HepG2 (cell line): ENCODE measurements around the gene LAMC1. TPM values are rescaled to one million over a fixed set of nuclear protein-coding genes. Genes with fewer than 3 reads are reported as not detected.

ENCODE experiments used
- ATAC-seq: fragments of 200-7000 bp; cut with Tn5 transposase; 3 replicates; pipeline ENCODE4 v1.9.1; 2020; ENCODE audit warnings: mild to moderate bottlenecking, moderate library complexity
- BruUV-seq: library from RNA; stranded (reverse); fragments of 400-500 nt; replicated peaks from 2 replicates; lab custom pipeline; 2021; lab: Mats Ljungman, UMichigan
- CTCF ChIA-PET: fragments of 300-600 bp; formaldehyde crosslinking; extraction: SDS; loops from one replicate; lab custom pipeline; 2021; ENCODE audit warnings: low total read pairs, inconsistent platforms, low intra/inter-chr PET ratio; lab: Yijun Ruan, JAX
- POLR2A ChIA-PET: fragments of 350-600 bp; sonication (Branson Sonifier 250); formaldehyde crosslinking; loops from one replicate; lab custom pipeline; 2020; ENCODE audit warnings: antibody characterized with exemption, inconsistent platforms; lab: Yijun Ruan, JAX
- DNase-seq: peaks from one replicate; pipeline ENCODE4 v3.0.0-alpha.2; 2015; ENCODE audit warnings: low spot score
- FAIRE-seq: peaks from 3 replicates; lab custom pipeline; 2011; peaks lifted over from hg19 to GRCh38; lab: Jason Lieb, UNC
- H2AFZ ChIP-seq: one replicate; pipeline ENCODE4 v1.6.1; 2011; ENCODE audit warnings: low read length, inconsistent platforms
- H3K27ac ChIP-seq: fragments of 300-600 bp; 3 replicates; pipeline ENCODE4 v1.8.0; 2011; ENCODE audit warnings: mixed run types, mild to moderate bottlenecking, mixed read lengths, low read length, inconsistent platforms; ENCODE audit not compliant: insufficient read depth; ENCODE audit errors: extremely low read length
- H3K27me3 ChIP-seq, 2 experiments: fragments of 200-600 bp in 1 of 2; 2 replicates in 1 of 2; 3 replicates in 1 of 2; pipeline versions ENCODE4 v1.6.0 to v1.8.0; 2011; ENCODE audit warnings: low read length in 2 of 2, mild to moderate bottlenecking in 2 of 2, moderate library complexity in 2 of 2, inconsistent platforms in 1 of 2; ENCODE audit not compliant: insufficient read depth in 2 of 2, control insufficient read depth in 1 of 2
- H3K36me3 ChIP-seq, 2 experiments: fragments of 200-600 bp in 1 of 2; replicated peaks in 1 of 2; 2 replicates in 1 of 2; 3 replicates in 1 of 2; pipeline versions ENCODE4 v1.5.1 to v1.8.0; 2011; ENCODE audit warnings: low read length in 2 of 2, inconsistent platforms in 1 of 2; ENCODE audit not compliant: insufficient read depth in 2 of 2, control insufficient read depth in 1 of 2
- H3K4me1 ChIP-seq: 2 replicates; pipeline ENCODE4 v1.5.1; 2012; ENCODE audit warnings: low read length, inconsistent platforms; ENCODE audit not compliant: insufficient read depth
- H3K4me2 ChIP-seq: 2 replicates; pipeline ENCODE4 v1.6.0; 2011; ENCODE audit warnings: low read depth, low read length, inconsistent platforms
- H3K4me3 ChIP-seq, 3 experiments: fragments of 200-600 bp in 1 of 3; sonication (generic), shearing (Covaris generic) in 1 of 3; replicated peaks in 1 of 3; 2 replicates each; pipeline ENCODE4 v1.5.1; 2011 to 2016; ENCODE audit warnings: low read length in 3 of 3, inconsistent platforms in 2 of 3, low read depth in 2 of 3, mild to moderate bottlenecking in 2 of 3, control low read depth in 1 of 3, mixed read lengths in 1 of 3; ENCODE audit not compliant: insufficient read depth in 1 of 3
- H3K79me2 ChIP-seq: one replicate; pipeline ENCODE4 v1.6.1; 2011; ENCODE audit warnings: low read length, inconsistent platforms; ENCODE audit not compliant: insufficient read depth
- H3K9ac ChIP-seq: 2 replicates; pipeline ENCODE4 v1.6.0; 2011; ENCODE audit warnings: mild to moderate bottlenecking, low read depth, low read length, inconsistent platforms; ENCODE audit not compliant: insufficient read depth
- H3K9me3 ChIP-seq: 2 replicates; pipeline ENCODE4 v1.5.1; 2012; ENCODE audit warnings: mild to moderate bottlenecking, low read length
- H4K20me1 ChIP-seq: 2 replicates; pipeline ENCODE4 v1.6.0; 2011; ENCODE audit warnings: inconsistent platforms, mild to moderate bottlenecking, low read length, moderate library complexity; ENCODE audit not compliant: insufficient read depth
- KLF6 ChIP-seq: IDR thresholded peaks from 2 replicates; pipeline ENCODE4 v1.8.0; 2016; ENCODE audit warnings: missing biosample characterization, missing genetic modification reagents
- POLR2AphosphoS5 ChIP-seq: IDR thresholded peaks from 2 replicates; pipeline ENCODE4 v1.6.1; 2012; ENCODE audit warnings: low read depth, low read length
- SMARCE1 ChIP-seq: fragments of 450-650 bp; IDR thresholded peaks from 2 replicates; pipeline ENCODE4 v1.6.1; 2017; ENCODE audit warnings: borderline replicate concordance
- TRAFD1 ChIP-seq: sonication (generic); formaldehyde crosslinking; IDR thresholded peaks from 2 replicates; pipeline ENCODE4 v1.5.1; 2020; ENCODE audit warnings: missing genetic modification reagents, mild to moderate bottlenecking, borderline replicate concordance
- YEATS2 ChIP-seq: sonication (generic); formaldehyde crosslinking; IDR thresholded peaks from 2 replicates; pipeline ENCODE4 v1.4.0; 2020; ENCODE audit warnings: missing genetic modification reagents, borderline replicate concordance
- ZBTB33 ChIP-seq: sonication (generic); formaldehyde crosslinking; IDR thresholded peaks from 2 replicates; pipeline ENCODE4 v1.4.0; 2020; ENCODE audit warnings: missing genetic modification reagents
- ZFP82 ChIP-seq: sonication (generic); formaldehyde crosslinking; IDR thresholded peaks from 2 replicates; pipeline ENCODE4 v1.5.1; 2020; ENCODE audit warnings: mild to moderate bottlenecking, missing genetic modification reagents, borderline replicate concordance
- ZNF468 ChIP-seq: sonication (generic); formaldehyde crosslinking; IDR thresholded peaks from 2 replicates; pipeline ENCODE4 v1.8.0; 2022; ENCODE audit warnings: mild to moderate bottlenecking, moderate library complexity, missing genetic modification reagents
- WGBS: methylation state at CpG from one replicate; pipeline ENCODE4 v1.1.6; 2017; ENCODE audit warnings: low lambda C conversion rate; 5-methylcytosine and 5-hydroxymethylcytosine counted together
- in situ Hi-C: cut with HindIII; loops from 2 replicates; pipeline ENCODE4 v1.10.0; 2017; ENCODE audit warnings: low pct_unique_long_range_greater_than_20kb; ENCODE audit not compliant: extremely low pct_ligation_motif_present
- intact Hi-C: fragments of 100-400 bp; cut with micrococcal nuclease; formaldehyde crosslinking; loops from one replicate; pipeline ENCODE4 v1.10.0; 2022; ENCODE audit not compliant: unreplicated experiment
- polyA plus RNA-seq, 8 experiments: library from polyadenylated mRNA; depleted of rRNA in 3 of 8; stranded (reverse) in 7 of 8; unstranded in 1 of 8; fragments of >200 nt; fragmentation: Illumina TruSeq in 4 of 8; extraction: Trizol in 4 of 8; gene quantifications; 2 replicates each; pipeline versions ENCODE4 v1.2.1 to v1.2.3, GENCODE V29; 2011 to 2016; ENCODE audit warnings: low read depth in 4 of 8, missing spikeins in 1 of 8, mixed read lengths in 1 of 8; ENCODE audit not compliant: insufficient read depth in 1 of 8
- total RNA-seq, 5 experiments: library from RNA; depleted of rRNA; stranded (reverse); fragments of >200 nt; fragmentation: Illumina TruSeq; extraction: Trizol; gene quantifications; 2 replicates each; pipeline ENCODE4 v1.2.3, GENCODE V29; 2016; ENCODE audit warnings: low read depth in 1 of 5
- TF ChIP-seq, protein P1 (sequence below): sonication (generic); formaldehyde crosslinking; IDR thresholded peaks from 2 replicates; pipeline ENCODE4 v1.5.0; 2020; ENCODE audit warnings: mild to moderate bottlenecking, missing genetic modification reagents

Gene LAMC1
- total and polyA plus RNA-seq, 2 of the 13 experiments (the other 11 are each of a cell fraction or from before 2014, with no cell fraction given) = 58.5 to 137 TPM

DNA sequence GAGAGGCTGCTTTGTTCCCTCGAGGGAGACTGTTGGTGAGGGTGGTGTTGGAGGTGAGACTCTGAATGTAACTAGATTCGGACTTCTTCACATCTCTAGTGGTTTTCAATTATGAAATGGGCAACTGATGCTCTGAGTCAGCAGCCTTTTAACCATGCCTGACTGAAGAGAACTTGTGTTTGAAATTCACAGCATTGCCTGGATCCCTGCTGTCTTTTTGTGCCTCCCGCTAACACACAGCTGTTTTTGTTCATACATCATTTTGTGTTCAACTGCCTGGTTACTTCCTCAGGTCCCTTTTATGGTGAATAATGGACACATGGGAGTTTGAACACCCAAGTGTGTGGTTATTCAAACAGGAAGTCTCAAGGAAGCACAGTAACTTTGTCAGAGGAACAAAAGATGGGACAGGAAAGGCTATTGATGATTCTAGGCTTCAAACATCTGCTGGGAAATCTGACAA, 16.8 kb downstream of the LAMC1 start:
- 86% methylated on average over 3 of the region's 3 CpGs for WGBS
- DNase-seq (no peak), FAIRE-seq (no peak), ATAC-seq (no peak)
- peaks cover 82% of the 10 kb centered on the region for H3K79me2 ChIP-seq
- no peak overlapping the region for H3K4me2 ChIP-seq
- in situ Hi-C loops (no loop called here), intact Hi-C loops (no loop called here)
- no peaks in the 10 kb centered on the region; a peak in 1 of 5 replicates for H3K36me3 ChIP-seq
- BruUV-seq = no TSS peak
- ChIA-PET POLR2A (no interaction called here), CTCF (no interaction called here)
- no peak overlapping the region for H3K9ac ChIP-seq
- no peak overlapping the region for H3K4me3 ChIP-seq
- no peaks in the 10 kb centered on the region for H3K9me3 ChIP-seq
- H4K20me1 ChIP-seq = peaks cover 3% of the 10 kb centered on the region
- no peak overlapping the region for H2AFZ ChIP-seq
- H3K27me3 ChIP-seq = no peaks in the 10 kb centered on the region
- H3K27ac ChIP-seq = no peak overlapping the region
- TF ChIP-seq KLF6 (CRISPR knock-in tag) (no peak), ZBTB33 (CRISPR knock-in tag) (peak; percentile 71; the same call in 1 of the 2 replicates)
- TF ChIP-seq, all 625 proteins: peak for 1
- H3K4me1 ChIP-seq = peaks cover 74% of the 10 kb centered on the region

GRCh38 chr1:183040547-183040971, 17.3 kb downstream of the LAMC1 start:
- peaks cover 82% of the 10 kb centered on the region for H3K79me2 ChIP-seq
- intact Hi-C loops = no loop called here
- no peak for TF ChIP-seq YEATS2 (CRISPR knock-in tag)
- TF ChIP-seq ZFP82 (CRISPR knock-in tag) = no peak
- TF ChIP-seq POLR2AphosphoS5 = no peak
- TF ChIP-seq, protein P1, sequence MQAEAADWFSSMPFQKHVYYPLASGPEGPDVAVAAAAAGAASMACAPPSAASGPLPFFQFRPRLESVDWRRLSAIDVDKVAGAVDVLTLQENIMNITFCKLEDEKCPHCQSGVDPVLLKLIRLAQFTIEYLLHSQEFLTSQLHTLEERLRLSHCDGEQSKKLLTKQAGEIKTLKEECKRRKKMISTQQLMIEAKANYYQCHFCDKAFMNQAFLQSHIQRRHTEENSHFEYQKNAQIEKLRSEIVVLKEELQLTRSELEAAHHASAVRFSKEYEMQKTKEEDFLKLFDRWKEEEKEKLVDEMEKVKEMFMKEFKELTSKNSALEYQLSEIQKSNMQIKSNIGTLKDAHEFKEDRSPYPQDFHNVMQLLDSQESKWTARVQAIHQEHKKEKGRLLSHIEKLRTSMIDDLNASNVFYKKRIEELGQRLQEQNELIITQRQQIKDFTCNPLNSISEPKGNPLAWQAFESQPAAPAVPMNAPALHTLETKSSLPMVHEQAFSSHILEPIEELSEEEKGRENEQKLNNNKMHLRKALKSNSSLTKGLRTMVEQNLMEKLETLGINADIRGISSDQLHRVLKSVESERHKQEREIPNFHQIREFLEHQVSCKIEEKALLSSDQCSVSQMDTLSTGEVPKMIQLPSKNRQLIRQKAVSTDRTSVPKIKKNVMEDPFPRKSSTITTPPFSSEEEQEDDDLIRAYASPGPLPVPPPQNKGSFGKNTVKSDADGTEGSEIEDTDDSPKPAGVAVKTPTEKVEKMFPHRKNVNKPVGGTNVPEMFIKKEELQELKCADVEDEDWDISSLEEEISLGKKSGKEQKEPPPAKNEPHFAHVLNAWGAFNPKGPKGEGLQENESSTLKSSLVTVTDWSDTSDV (CRISPR knock-in tag) = no peak
- no peak for TF ChIP-seq SMARCE1
- no peak for TF ChIP-seq ZNF468
- TF ChIP-seq TRAFD1 (CRISPR knock-in tag) = no peak
- TF ChIP-seq, all 625 proteins: peak for 0
- BruUV-seq = no TSS peak
- H3K4me2 ChIP-seq = no peak overlapping the region
- H3K9ac ChIP-seq = no peak overlapping the region
- 96% methylated on average over 2 of the region's 2 CpGs for WGBS
- H2AFZ ChIP-seq = no peak overlapping the region
- H3K27me3 ChIP-seq = no peaks in the 10 kb centered on the region
- H3K9me3 ChIP-seq = no peaks in the 10 kb centered on the region
- H3K4me1 ChIP-seq = peaks cover 79% of the 10 kb centered on the region
- H3K4me3 ChIP-seq = no peak overlapping the region
- no peak for DNase-seq
- FAIRE-seq = no peak
- in situ Hi-C loops = no loop called here
- H4K20me1 ChIP-seq = peaks cover 3% of the 10 kb centered on the region
- H3K27ac ChIP-seq = no peak overlapping the region
- no peak for ATAC-seq
- no peaks in the 10 kb centered on the region; a peak in 1 of 5 replicates for H3K36me3 ChIP-seq
- CTCF ChIA-PET = no interaction called here
- POLR2A ChIA-PET = no interaction called here
